GM21360 (cell line): Measurements from ENCODE around the gene SCAI.
"Not testable (repeated sequence)": the region's sequence is repeated elsewhere in the genome, so short reads cannot be mapped to it uniquely, and the experiment has no call there.

ENCODE experiments used
- ATAC-seq: cut with Tn5 transposase; IDR thresholded peaks from one replicate; pipeline ENCODE4 v1.9.1; 2021; ENCODE audit warnings: mild to moderate bottlenecking, moderate library complexity; ENCODE audit not compliant: unreplicated experiment

Gene SCAI

GRCh38 chr9:125143377-125144090, at the start of gene SCAI:
Gene SCAI (minus strand): TSS chr9:125143528. CDS start chr9:125143437, 91 bp downstream.
- peak; percentile 96 for ATAC-seq

- no peak for ATAC-seq
These were observed 47.1 kb upstream of the SCAI start for GRCh38 chr9:125190361-125190801.

- peak; percentile 94 for ATAC-seq
These were observed 46.3 kb upstream of the SCAI start, which contains the start of gene PPP6C for GRCh38 chr9:125189361-125190289. Gene PPP6C (minus strand): TSS chr9:125189803. CDS start chr9:125189718, 85 bp downstream.

- ATAC-seq: peak; percentile 3
These were observed 45.7 kb upstream of the SCAI start for GRCh38 chr9:125189011-125189360.

GRCh38 chr9:125183561-125183960, 40.2 kb upstream of the SCAI start:
- no peak for ATAC-seq

- ATAC-seq: no peak
These were observed 39.7 kb upstream of the SCAI start for GRCh38 chr9:125183054-125183453.

- not testable (repeated sequence) for ATAC-seq
These were observed 38.4 kb upstream of the SCAI start for GRCh38 chr9:125181756-125182155.

- ATAC-seq: no peak
These were observed 37.5 kb upstream of the SCAI start for GRCh38 chr9:125180876-125181275.

- not testable (repeated sequence) for ATAC-seq
These were observed 36.4 kb upstream of the SCAI start for GRCh38 chr9:125179776-125180175.

- no peak for ATAC-seq
These were observed 34.6 kb upstream of the SCAI start for GRCh38 chr9:125177888-125178287.

GRCh38 chr9:125176636-125177035, 33.3 kb upstream of the SCAI start:
- ATAC-seq: no peak

- no peak for ATAC-seq
These were observed 28.9 kb upstream of the SCAI start for GRCh38 chr9:125172031-125172755.

- ATAC-seq: no peak
These were observed 26.6 kb upstream of the SCAI start for GRCh38 chr9:125169895-125170294.

GRCh38 chr9:125166762-125167161, 23.4 kb upstream of the SCAI start:
- no peak for ATAC-seq

GRCh38 chr9:125162891-125163290, 19.6 kb upstream of the SCAI start:
- ATAC-seq: not testable (repeated sequence)

GRCh38 chr9:125161284-125161918, 18.1 kb upstream of the SCAI start:
- no peak for ATAC-seq

- ATAC-seq: no peak
These were observed 17.4 kb upstream of the SCAI start for GRCh38 chr9:125160750-125161149.

GRCh38 chr9:125156551-125156950, 13.2 kb upstream of the SCAI start:
- no peak for ATAC-seq

- no peak for ATAC-seq
These were observed 10.5 kb upstream of the SCAI start for GRCh38 chr9:125153712-125154367.

- no peak for ATAC-seq
These were observed 8.4 kb upstream of the SCAI start for GRCh38 chr9:125151730-125152129.
